Astrocyte (in vitro differentiated cells and primary cell): ENCODE data around the gene ACSS3. TPM values are rescaled to one million over a fixed set of nuclear protein-coding genes. Genes with fewer than 3 reads are reported as not detected.

Experiments used
- DNase-seq: peaks from one replicate; pipeline ENCODE4 v3.0.0-alpha.2; 2010; ENCODE audit warnings: low read depth
- FAIRE-seq: peaks from 2 replicates; lab custom pipeline; 2011; peaks lifted over from hg19 to GRCh38; lab: Jason Lieb, UNC
- H2AFZ ChIP-seq: 2 replicates; pipeline ENCODE4 v1.6.0; 2012; ENCODE audit warnings: low read depth, low read length, inconsistent platforms
- H3K27ac ChIP-seq: 2 replicates; pipeline ENCODE4 v1.5.1; 2011; ENCODE audit warnings: low read depth, low read length, inconsistent platforms
- H3K27me3 ChIP-seq: 2 replicates; pipeline ENCODE4 v1.6.0; 2011; ENCODE audit warnings: low read length, inconsistent platforms; ENCODE audit not compliant: insufficient read depth
- H3K36me3 ChIP-seq: 2 replicates; pipeline ENCODE4 v1.5.1; 2011; ENCODE audit warnings: low read length, inconsistent platforms; ENCODE audit not compliant: insufficient read depth
- H3K4me1 ChIP-seq: 2 replicates; pipeline ENCODE4 v1.5.1; 2011; ENCODE audit warnings: low read length, inconsistent platforms; ENCODE audit not compliant: insufficient read depth
- H3K4me2 ChIP-seq: 2 replicates; pipeline ENCODE4 v1.6.0; 2012; ENCODE audit warnings: low read length, inconsistent platforms
- H3K4me3 ChIP-seq: 2 replicates; pipeline ENCODE4 v1.5.1; 2011; ENCODE audit warnings: low read depth, mild to moderate bottlenecking, low read length, inconsistent platforms; ENCODE audit not compliant: insufficient read depth
- H3K79me2 ChIP-seq: 2 replicates; pipeline ENCODE4 v1.6.0; 2012; ENCODE audit warnings: mild to moderate bottlenecking, low read length, inconsistent platforms; ENCODE audit not compliant: insufficient read depth
- H3K9ac ChIP-seq: 2 replicates; pipeline ENCODE4 v1.6.0; 2012; ENCODE audit warnings: mild to moderate bottlenecking, low read length, inconsistent platforms
- H3K9me3 ChIP-seq: 2 replicates; pipeline ENCODE4 v1.5.1; 2012; ENCODE audit warnings: low read depth, mild to moderate bottlenecking, low read length, inconsistent platforms; ENCODE audit not compliant: insufficient read depth
- H4K20me1 ChIP-seq: 2 replicates; pipeline ENCODE4 v1.6.0; 2012; ENCODE audit warnings: low read length, inconsistent platforms; ENCODE audit not compliant: insufficient read depth
- H3K27ac Mint-ChIP-seq: one replicate; pipeline ENCODE4 v1.8.0; 2021; ENCODE audit warnings: mild to moderate bottlenecking, mixed read lengths; ENCODE audit not compliant: unreplicated experiment
- H3K27me3 Mint-ChIP-seq: one replicate; pipeline ENCODE4 v1.8.0; 2021; ENCODE audit warnings: low read depth, mixed read lengths; ENCODE audit not compliant: unreplicated experiment
- H3K36me3 Mint-ChIP-seq: one replicate; pipeline ENCODE4 v1.8.0; 2021; ENCODE audit warnings: low read depth, mixed read lengths; ENCODE audit not compliant: unreplicated experiment
- H3K4me1 Mint-ChIP-seq: one replicate; pipeline ENCODE4 v1.8.0; 2021; ENCODE audit warnings: low read depth, mixed read lengths; ENCODE audit not compliant: unreplicated experiment
- H3K4me3 Mint-ChIP-seq: one replicate; pipeline ENCODE4 v1.8.0; 2021; ENCODE audit warnings: mild to moderate bottlenecking, moderate library complexity, mixed read lengths; ENCODE audit not compliant: unreplicated experiment
- H3K9me3 Mint-ChIP-seq: one replicate; pipeline ENCODE4 v1.8.0; 2021; ENCODE audit warnings: mild to moderate bottlenecking, mixed read lengths; ENCODE audit not compliant: unreplicated experiment
- CTCF ChIP-seq: IDR thresholded peaks from 2 replicates; pipeline ENCODE4 v1.5.1; 2011; ENCODE audit warnings: low read depth, mild to moderate bottlenecking, inconsistent platforms, low read length, moderate library complexity; ENCODE audit not compliant: insufficient read depth
- EZH2 ChIP-seq: IDR thresholded peaks from 2 replicates; pipeline ENCODE4 v1.6.1; 2012; ENCODE audit warnings: mild to moderate bottlenecking, low read length, inconsistent platforms; ENCODE audit not compliant: insufficient read depth
- total RNA-seq: library from RNA; stranded (reverse); gene quantifications from 2 replicates; pipeline ENCODE4 v1.2.1, GENCODE V29; 2021

The ACSS3 gene
- total RNA-seq, 1 donor from 2014 or later: 13.9 TPM

GRCh38 chr12:81231574-81232368 is 153.9 kb downstream of the ACSS3 start:
- no peaks in the 10 kb centered on the region for H3K79me2 ChIP-seq
- FAIRE-seq: no peak
- H3K4me2 ChIP-seq: no peak overlapping the region
- H3K4me1 ChIP-seq: no peaks in the 10 kb centered on the region
- Mint-ChIP-seq H3K27ac (no peak overlapping the region), H3K36me3 (no peaks in the 10 kb centered on the region), H3K9me3 (no peaks in the 10 kb centered on the region), H3K4me3 (no peak overlapping the region), H3K27me3 (no peaks in the 10 kb centered on the region), H3K4me1 (no peaks in the 10 kb centered on the region)
- no peak for DNase-seq
- no peak overlapping the region for H3K9ac ChIP-seq
- H3K27ac ChIP-seq: no peak overlapping the region
- no peak overlapping the region for H2AFZ ChIP-seq
- H3K36me3 ChIP-seq: no peaks in the 10 kb centered on the region
- H3K4me3 ChIP-seq: no peak overlapping the region
- H4K20me1 ChIP-seq: no peaks in the 10 kb centered on the region
- TF ChIP-seq EZH2 (no peak), CTCF (no peak)
- no peaks in the 10 kb centered on the region for H3K27me3 ChIP-seq
- no peaks in the 10 kb centered on the region for H3K9me3 ChIP-seq

- FAIRE-seq: no peak
- Histone ChIP-seq H3K36me3 (no peaks in the 10 kb centered on the region), H3K4me1 (no peaks in the 10 kb centered on the region), H3K9ac (no peak overlapping the region), H2AFZ (no peak overlapping the region), H3K27ac (no peak overlapping the region), H3K9me3 (no peaks in the 10 kb centered on the region), H3K79me2 (no peaks in the 10 kb centered on the region), H4K20me1 (no peaks in the 10 kb centered on the region), H3K27me3 (no peaks in the 10 kb centered on the region), H3K4me3 (no peak overlapping the region), H3K4me2 (no peak overlapping the region)
- no peaks in the 10 kb centered on the region for H3K36me3 Mint-ChIP-seq
- H3K9me3 Mint-ChIP-seq: no peaks in the 10 kb centered on the region
- TF ChIP-seq CTCF: no peak
- TF ChIP-seq EZH2: no peak
- H3K4me3 Mint-ChIP-seq: no peak overlapping the region
- peak overlapping the region; percentile 51 for H3K27ac Mint-ChIP-seq
- peaks cover 10% of the 10 kb centered on the region for H3K4me1 Mint-ChIP-seq
- no peaks in the 10 kb centered on the region for H3K27me3 Mint-ChIP-seq
- no peak for DNase-seq
These were observed 167.6 kb downstream of the ACSS3 start for GRCh38 chr12:81245458-81245857.
